Keratinocyte (primary cell): ENCODE data around the gene SNCA. TPM values are rescaled to one million over a fixed set of nuclear protein-coding genes. Genes with fewer than 3 reads are reported as not detected.
A peak's percentile ranks its signal among the peaks of the same experiment; 100 is the strongest.

ENCODE experiments used
- DNase-seq: peaks from one replicate; pipeline ENCODE4 v3.0.0-alpha.2; 2011; ENCODE audit warnings: low read depth, missing footprints, low spot score
- FAIRE-seq: peaks from 2 replicates; lab custom pipeline; 2011; peaks lifted over from hg19 to GRCh38; lab: Jason Lieb, UNC
- H2AFZ ChIP-seq: 2 replicates; pipeline ENCODE4 v1.6.0; 2012; ENCODE audit warnings: low read length, control low read depth, inconsistent platforms; ENCODE audit not compliant: control insufficient read depth
- H3K27ac ChIP-seq: 2 replicates; pipeline ENCODE4 v1.5.1; 2011; ENCODE audit warnings: low read length; ENCODE audit not compliant: control insufficient read depth, insufficient read depth
- H3K27me3 ChIP-seq: 3 replicates; pipeline ENCODE4 v1.6.0; 2011; ENCODE audit warnings: low read length; ENCODE audit not compliant: control insufficient read depth, insufficient read depth; ENCODE audit errors: extremely low read depth
- H3K36me3 ChIP-seq, 2 experiments: 2 replicates in 1 of 2; 3 replicates in 1 of 2; pipeline ENCODE4 v1.5.1; 2011; ENCODE audit warnings: low read length in 2 of 2, mild to moderate bottlenecking in 1 of 2; ENCODE audit not compliant: control insufficient read depth in 2 of 2, insufficient read depth in 2 of 2; ENCODE audit errors: extremely low read depth in 1 of 2
- H3K4me1 ChIP-seq: 3 replicates; pipeline ENCODE4 v1.5.1; 2011; ENCODE audit warnings: low read length; ENCODE audit not compliant: control insufficient read depth, insufficient read depth; ENCODE audit errors: extremely low read depth
- H3K4me2 ChIP-seq: 3 replicates; pipeline ENCODE4 v1.6.0; 2011; ENCODE audit warnings: low read depth, low read length; ENCODE audit not compliant: control insufficient read depth, insufficient read depth; ENCODE audit errors: extremely low read depth
- H3K4me3 ChIP-seq, 3 experiments: fragments of 200-600 bp in 1 of 3; sonication (generic) in 1 of 3; 2 replicates in 2 of 3; 3 replicates in 1 of 3; pipeline ENCODE4 v1.5.1; 2011 to 2016; ENCODE audit warnings: low read length in 3 of 3, mild to moderate bottlenecking in 3 of 3, control low read depth in 2 of 3, inconsistent platforms in 1 of 3, low read depth in 1 of 3, mixed read lengths in 1 of 3, mixed run types in 1 of 3, moderate library complexity in 1 of 3; ENCODE audit not compliant: control insufficient read depth in 2 of 3, insufficient read depth in 2 of 3; ENCODE audit errors: extremely low read depth in 1 of 3
- H3K79me2 ChIP-seq: 2 replicates; pipeline ENCODE4 v1.6.0; 2012; ENCODE audit warnings: low read length; ENCODE audit not compliant: control insufficient read depth, insufficient read depth
- H3K9ac ChIP-seq: 3 replicates; pipeline ENCODE4 v1.6.0; 2011; ENCODE audit warnings: low read length; ENCODE audit not compliant: control insufficient read depth, insufficient read depth; ENCODE audit errors: extremely low read depth
- H3K9me1 ChIP-seq: 3 replicates; pipeline ENCODE4 v1.6.0; 2011; ENCODE audit warnings: low read length; ENCODE audit not compliant: control insufficient read depth, insufficient read depth; ENCODE audit errors: extremely low read depth
- H3K9me3 ChIP-seq: 2 replicates; pipeline ENCODE4 v1.5.1; 2012; ENCODE audit warnings: low read depth, low read length; ENCODE audit not compliant: control insufficient read depth
- H4K20me1 ChIP-seq: 3 replicates; pipeline ENCODE4 v1.6.0; 2011; ENCODE audit warnings: low read length; ENCODE audit not compliant: control insufficient read depth, insufficient read depth; ENCODE audit errors: extremely low read depth
- CTCF ChIP-seq, 3 experiments: IDR thresholded peaks in 1 of 3; conservative IDR thresholded peaks in 1 of 3; optimal IDR thresholded peaks in 1 of 3; 2 replicates in 2 of 3; 3 replicates in 1 of 3; pipeline versions ENCODE3 to v1.5.1; 2011; ENCODE audit warnings: low read length in 3 of 3, mild to moderate bottlenecking in 3 of 3, moderate library complexity in 2 of 3, control low read depth in 1 of 3, inconsistent platforms in 1 of 3; ENCODE audit not compliant: insufficient read depth in 2 of 3; ENCODE audit errors: extremely low read depth in 1 of 3
- EZH2 ChIP-seq: IDR thresholded peaks from one replicate; pipeline ENCODE4 v1.6.1; 2012; ENCODE audit warnings: inconsistent platforms, mild to moderate bottlenecking, low read length, moderate library complexity
- dilution Hi-C: fragments of 300-500 bp; cut with MboI; formaldehyde crosslinking; loops from one replicate; pipeline ENCODE4 v1.7.0; 2020; ENCODE audit warnings: low sequenced_read_pairs; ENCODE audit not compliant: extremely low pct_ligation_motif_present
- polyA plus RNA-seq, 5 experiments: library from polyadenylated mRNA; depleted of rRNA in 3 of 5; stranded (reverse) in 3 of 5; stranded (forward) in 1 of 5; unstranded in 1 of 5; fragments of >200 nt; gene quantifications; 1 replicate in 1 of 5; 2 replicates in 3 of 5; 3 replicates in 1 of 5; pipeline versions ENCODE4 v1.2.1 to v1.2.3, GENCODE V29; 2011 to 2012; ENCODE audit warnings: missing spikeins in 2 of 5, low read depth in 1 of 5, low replicate concordance in 1 of 5

SNCA gene
- polyA plus RNA-seq, 1 donor (not counting 4 experiments of a cell fraction or from before 2014, with no cell fraction given) = 61.3 TPM

GRCh38 chr4:89703829-89704590 is 133.0 kb downstream of the SNCA start:
- H3K4me2 ChIP-seq = no peak overlapping the region
- H3K79me2 ChIP-seq = no peaks in the 10 kb centered on the region
- H3K9ac ChIP-seq = no peak overlapping the region
- H4K20me1 ChIP-seq = no peaks in the 10 kb centered on the region
- TF ChIP-seq CTCF (optimal IDR thresholded peaks at IDR 0.05 in 1 of 3, IDR thresholded peaks at IDR 0.05 in 1 of 3, conservative IDR thresholded peaks at IDR 0.05 in 1 of 3; ENCODE audit: extremely low read depth in 1 of 3, insufficient read depth in 2 of 3, low read length in 3 of 3) (no peak), EZH2 (no peak)
- DNase-seq (no peak), FAIRE-seq (peak; percentile 86)
- dilution Hi-C loops = no loop called here
- peaks cover 4% of the 10 kb centered on the region for H3K4me1 ChIP-seq
- H2AFZ ChIP-seq = no peak overlapping the region
- no peaks in the 10 kb centered on the region for H3K27me3 ChIP-seq
- H3K27ac ChIP-seq = no peak overlapping the region
- H3K9me3 ChIP-seq = no peaks in the 10 kb centered on the region
- H3K4me3 ChIP-seq = no peak overlapping the region
- H3K9me1 ChIP-seq = no peaks in the 10 kb centered on the region
- no peaks in the 10 kb centered on the region for H3K36me3 ChIP-seq

GRCh38 chr4:89700766-89701423 is 136.1 kb downstream of the SNCA start:
- no peaks in the 10 kb centered on the region for H3K36me3 ChIP-seq
- TF ChIP-seq CTCF (optimal IDR thresholded peaks at IDR 0.05 in 1 of 3, IDR thresholded peaks at IDR 0.05 in 1 of 3, conservative IDR thresholded peaks at IDR 0.05 in 1 of 3; ENCODE audit: extremely low read depth in 1 of 3, insufficient read depth in 2 of 3, low read length in 3 of 3) (no peak), EZH2 (no peak)
- dilution Hi-C loops = no loop called here
- no peak overlapping the region for H3K4me3 ChIP-seq
- no peak overlapping the region for H3K4me2 ChIP-seq
- peaks cover 4% of the 10 kb centered on the region for H3K4me1 ChIP-seq
- no peak for FAIRE-seq
- DNase-seq = no peak
- no peaks in the 10 kb centered on the region for H3K9me3 ChIP-seq
- no peak overlapping the region for H2AFZ ChIP-seq
- H3K79me2 ChIP-seq = no peaks in the 10 kb centered on the region
- no peak overlapping the region for H3K27ac ChIP-seq
- no peaks in the 10 kb centered on the region for H3K27me3 ChIP-seq
- H3K9me1 ChIP-seq = no peaks in the 10 kb centered on the region
- H3K9ac ChIP-seq = no peak overlapping the region
- no peaks in the 10 kb centered on the region for H4K20me1 ChIP-seq
